HepG2 (cell line): ENCODE measurements around the gene ISG20L2. TPM values are rescaled to one million over a fixed set of nuclear protein-coding genes. Genes with fewer than 3 reads are reported as not detected.

Source experiments
- GATAD1 ChIP-seq: IDR thresholded peaks from 2 replicates; pipeline ENCODE4 v1.6.1; 2016; ENCODE audit warnings: missing genetic modification reagents, missing compliant biosample characterization
- MTF1 ChIP-seq: sonication (generic); formaldehyde crosslinking; IDR thresholded peaks from 2 replicates; pipeline ENCODE4 v1.5.0; 2020; ENCODE audit warnings: missing genetic modification reagents
- NFIB ChIP-seq: sonication (generic); formaldehyde crosslinking; IDR thresholded peaks from 2 replicates; pipeline ENCODE4 v1.9.0; 2021; ENCODE audit warnings: missing genetic modification reagents, mild to moderate bottlenecking, borderline replicate concordance
- NPAS2 ChIP-seq: sonication (generic); formaldehyde crosslinking; IDR thresholded peaks from 2 replicates; pipeline ENCODE4 v1.8.0; 2022; ENCODE audit warnings: mild to moderate bottlenecking, missing genetic modification reagents, borderline replicate concordance
- PCBP1 ChIP-seq: fragments of 200-400 bp; formaldehyde crosslinking; IDR thresholded peaks from 2 replicates; pipeline ENCODE4 v1.6.1; 2017; ENCODE audit warnings: mild to moderate bottlenecking, low read depth, low read length, borderline replicate concordance
- PHB2 ChIP-seq: fragments of 450-650 bp; IDR thresholded peaks from 2 replicates; pipeline ENCODE4 v1.6.1; 2018; ENCODE audit not compliant: partially characterized antibody
- POLR2A ChIP-seq, 2 experiments: IDR thresholded peaks; 2 replicates each; pipeline ENCODE4 v1.6.1; 2011; ENCODE audit warnings: low read depth in 2 of 2, low read length in 2 of 2, mild to moderate bottlenecking in 1 of 2, moderate library complexity in 1 of 2; ENCODE audit not compliant: insufficient read depth in 1 of 2
- RFX1 ChIP-seq: fragments of 450-650 bp; IDR thresholded peaks from 2 replicates; pipeline ENCODE4 v1.6.1; 2017
- SAP130 ChIP-seq: IDR thresholded peaks from 2 replicates; pipeline ENCODE4 v1.6.1; 2016; ENCODE audit warnings: low read depth
- SP1 ChIP-seq, 2 experiments: fragments of 450-650 bp in 1 of 2; sonication (generic) in 1 of 2; formaldehyde crosslinking in 1 of 2; IDR thresholded peaks; 2 replicates each; pipeline versions ENCODE4 v1.4.0 to v1.6.1; 2016 to 2020; ENCODE audit warnings: missing genetic modification reagents in 1 of 2
- SP4 ChIP-seq: sonication (generic); formaldehyde crosslinking; IDR thresholded peaks from 2 replicates; pipeline ENCODE4 v1.8.1; 2023; ENCODE audit warnings: mild to moderate bottlenecking, missing genetic modification reagents
- TARDBP ChIP-seq: sonication (generic); formaldehyde crosslinking; IDR thresholded peaks from 2 replicates; pipeline ENCODE4 v1.8.0; 2022; ENCODE audit warnings: mild to moderate bottlenecking, missing genetic modification reagents
- TOPORS ChIP-seq: sonication (generic); formaldehyde crosslinking; IDR thresholded peaks from 2 replicates; pipeline ENCODE4 v1.8.0; 2023; ENCODE audit warnings: mild to moderate bottlenecking, missing genetic modification reagents
- U2AF2 ChIP-seq: fragments of 200-400 bp; formaldehyde crosslinking; IDR thresholded peaks from 2 replicates; pipeline ENCODE4 v1.6.1; 2017; ENCODE audit warnings: low read depth, mild to moderate bottlenecking, low read length
- ZFYVE20 ChIP-seq: sonication (generic); formaldehyde crosslinking; IDR thresholded peaks from 2 replicates; pipeline ENCODE4 v1.8.0; 2023; ENCODE audit warnings: low read depth, mild to moderate bottlenecking, moderate library complexity, missing genetic modification reagents, borderline replicate concordance
- ZMYM4 ChIP-seq: sonication (generic); formaldehyde crosslinking; IDR thresholded peaks from 2 replicates; pipeline ENCODE4 v1.8.1; 2023; ENCODE audit warnings: mild to moderate bottlenecking, missing genetic modification reagents
- ZNF12 ChIP-seq: sonication (generic); formaldehyde crosslinking; IDR thresholded peaks from 2 replicates; pipeline ENCODE4 v1.5.0; 2020; ENCODE audit warnings: missing genetic modification reagents
- ZNF232 ChIP-seq: sonication (generic); formaldehyde crosslinking; IDR thresholded peaks from 2 replicates; pipeline ENCODE4 v1.4.0; 2020; ENCODE audit warnings: missing genetic modification reagents, borderline replicate concordance
- ZNF430 ChIP-seq: sonication (generic); formaldehyde crosslinking; IDR thresholded peaks from 2 replicates; pipeline ENCODE4 v1.9.0; 2021; ENCODE audit warnings: mild to moderate bottlenecking, missing genetic modification reagents
- ZNF792 ChIP-seq: IDR thresholded peaks from 2 replicates; pipeline ENCODE4 v1.6.1; 2016
- polyA plus RNA-seq, 8 experiments: library from polyadenylated mRNA; depleted of rRNA in 3 of 8; stranded (reverse) in 7 of 8; unstranded in 1 of 8; fragments of >200 nt; fragmentation: Illumina TruSeq in 4 of 8; extraction: Trizol in 4 of 8; gene quantifications; 2 replicates each; pipeline versions ENCODE4 v1.2.1 to v1.2.3, GENCODE V29; 2011 to 2016; ENCODE audit warnings: low read depth in 4 of 8, missing spikeins in 1 of 8, mixed read lengths in 1 of 8; ENCODE audit not compliant: insufficient read depth in 1 of 8
- total RNA-seq, 5 experiments: library from RNA; depleted of rRNA; stranded (reverse); fragments of >200 nt; fragmentation: Illumina TruSeq; extraction: Trizol; gene quantifications; 2 replicates each; pipeline ENCODE4 v1.2.3, GENCODE V29; 2016; ENCODE audit warnings: low read depth in 1 of 5
- TF ChIP-seq, protein P1 (sequence below), 2 experiments: sonication (generic) in 1 of 2; formaldehyde crosslinking in 1 of 2; IDR thresholded peaks; 2 replicates each; pipeline versions ENCODE4 v1.4.0 to v1.6.1; 2018 to 2020; ENCODE audit warnings: missing genetic modification reagents in 2 of 2, borderline replicate concordance in 1 of 2, low read depth in 1 of 2, mild to moderate bottlenecking in 1 of 2, missing biosample characterization in 1 of 2
- TF ChIP-seq, protein P2 (sequence below): sonication (generic); formaldehyde crosslinking; IDR thresholded peaks from 2 replicates; pipeline ENCODE4 v1.4.0; 2020; ENCODE audit warnings: missing genetic modification reagents
- TF ChIP-seq, protein P3 (sequence below): sonication (generic); formaldehyde crosslinking; IDR thresholded peaks from 2 replicates; pipeline ENCODE4 v1.8.1; 2023; ENCODE audit warnings: mild to moderate bottlenecking, missing genetic modification reagents
- TF ChIP-seq, protein P4 (sequence below): sonication (generic); formaldehyde crosslinking; IDR thresholded peaks from 2 replicates; pipeline ENCODE4 v1.4.0; 2020; ENCODE audit warnings: missing genetic modification reagents

The ISG20L2 gene
- total and polyA plus RNA-seq, 2 of the 13 experiments (the other 11 are each of a cell fraction or from before 2014, with no cell fraction given): 19.8 to 21.3 TPM

DNA sequence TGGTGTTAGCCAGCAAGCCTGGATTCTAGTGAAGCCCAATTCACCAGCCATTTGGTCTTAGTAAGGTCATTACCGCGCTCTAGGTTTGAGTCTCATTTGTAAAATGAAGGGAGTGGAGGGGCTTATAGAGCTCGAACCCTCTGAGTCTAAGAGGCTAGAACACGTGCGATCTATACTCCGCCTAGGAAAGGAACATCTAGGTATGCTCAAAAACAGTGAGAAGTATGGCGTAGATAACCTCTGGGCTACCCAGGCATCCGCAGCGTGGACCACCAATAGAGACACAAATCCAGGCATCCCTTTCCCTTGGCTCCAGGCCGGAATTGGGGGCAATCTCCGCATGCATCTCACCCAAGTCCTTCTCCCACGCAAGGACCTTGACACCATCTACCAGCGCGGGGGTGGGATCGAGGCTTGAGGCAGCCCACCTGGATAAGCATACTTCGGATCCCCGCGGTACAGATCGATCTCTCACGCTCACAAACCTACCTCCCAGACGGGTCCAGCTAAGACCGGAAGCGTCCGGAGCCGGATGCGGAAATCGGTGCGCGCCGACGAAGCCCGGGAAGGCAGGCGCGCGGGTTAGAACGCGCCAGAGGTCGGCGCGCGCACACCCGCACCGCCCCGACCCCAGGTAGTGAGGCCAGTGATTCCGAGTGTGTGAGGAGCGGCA is 504 bp downstream of the ISG20L2 start, which contains the start of gene METTL25B (continued):
- TF ChIP-seq, protein P1, sequence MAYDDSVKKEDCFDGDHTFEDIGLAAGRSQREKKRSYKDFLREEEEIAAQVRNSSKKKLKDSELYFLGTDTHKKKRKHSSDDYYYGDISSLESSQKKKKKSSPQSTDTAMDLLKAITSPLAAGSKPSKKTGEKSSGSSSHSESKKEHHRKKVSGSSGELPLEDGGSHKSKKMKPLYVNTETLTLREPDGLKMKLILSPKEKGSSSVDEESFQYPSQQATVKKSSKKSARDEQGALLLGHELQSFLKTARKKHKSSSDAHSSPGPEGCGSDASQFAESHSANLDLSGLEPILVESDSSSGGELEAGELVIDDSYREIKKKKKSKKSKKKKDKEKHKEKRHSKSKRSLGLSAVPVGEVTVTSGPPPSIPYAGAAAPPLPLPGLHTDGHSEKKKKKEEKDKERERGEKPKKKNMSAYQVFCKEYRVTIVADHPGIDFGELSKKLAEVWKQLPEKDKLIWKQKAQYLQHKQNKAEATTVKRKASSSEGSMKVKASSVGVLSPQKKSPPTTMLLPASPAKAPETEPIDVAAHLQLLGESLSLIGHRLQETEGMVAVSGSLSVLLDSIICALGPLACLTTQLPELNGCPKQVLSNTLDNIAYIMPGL (CRISPR knock-in tag; IDR thresholded peaks at IDR 0.05; ENCODE audit: borderline replicate concordance in 1 of 2, low read depth in 1 of 2): no peak; a peak in 3 of 4 replicates
- peak; percentile 88 for TF ChIP-seq GATAD1
- TF ChIP-seq ZNF232 (CRISPR knock-in tag): peak; percentile 29; the same call in 1 of the 2 replicates
- TF ChIP-seq, protein P2, sequence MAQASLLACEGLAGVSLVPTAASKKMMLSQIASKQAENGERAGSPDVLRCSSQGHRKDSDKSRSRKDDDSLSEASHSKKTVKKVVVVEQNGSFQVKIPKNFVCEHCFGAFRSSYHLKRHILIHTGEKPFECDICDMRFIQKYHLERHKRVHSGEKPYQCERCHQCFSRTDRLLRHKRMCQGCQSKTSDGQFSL (CRISPR knock-in tag): peak; percentile 42; the same call in 1 of the 2 replicates
- TF ChIP-seq PCBP1: no peak
- TF ChIP-seq, protein P3, sequence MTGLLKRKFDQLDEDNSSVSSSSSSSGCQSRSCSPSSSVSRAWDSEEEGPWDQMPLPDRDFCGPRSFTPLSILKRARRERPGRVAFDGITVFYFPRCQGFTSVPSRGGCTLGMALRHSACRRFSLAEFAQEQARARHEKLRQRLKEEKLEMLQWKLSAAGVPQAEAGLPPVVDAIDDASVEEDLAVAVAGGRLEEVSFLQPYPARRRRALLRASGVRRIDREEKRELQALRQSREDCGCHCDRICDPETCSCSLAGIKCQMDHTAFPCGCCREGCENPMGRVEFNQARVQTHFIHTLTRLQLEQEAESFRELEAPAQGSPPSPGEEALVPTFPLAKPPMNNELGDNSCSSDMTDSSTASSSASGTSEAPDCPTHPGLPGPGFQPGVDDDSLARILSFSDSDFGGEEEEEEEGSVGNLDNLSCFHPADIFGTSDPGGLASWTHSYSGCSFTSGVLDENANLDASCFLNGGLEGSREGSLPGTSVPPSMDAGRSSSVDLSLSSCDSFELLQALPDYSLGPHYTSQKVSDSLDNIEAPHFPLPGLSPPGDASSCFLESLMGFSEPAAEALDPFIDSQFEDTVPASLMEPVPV (CRISPR knock-in tag): 0 out of 2 replicates have a peak, but pooled peaks have one; percentile 23
- TF ChIP-seq ZMYM4 (CRISPR knock-in tag): no peak; the same call in 1 of the 2 replicates
- TF ChIP-seq ZNF12: no peak
- no peak for TF ChIP-seq NFIB (CRISPR knock-in tag)
- 0 out of 2 replicates have a peak, but pooled peaks have one; percentile 15 for TF ChIP-seq ZNF430 (CRISPR knock-in tag)
- TF ChIP-seq SP1 (IDR thresholded peaks at IDR 0.05): no peak
- no peak for TF ChIP-seq SP1 (CRISPR knock-in tag; IDR thresholded peaks at IDR 0.05)
- TF ChIP-seq PHB2: no peak
- peak; percentile 63; the same call in 1 of the 2 replicates for TF ChIP-seq TARDBP (CRISPR knock-in tag)
- no peak for TF ChIP-seq RFX1
- no peak for TF ChIP-seq NPAS2 (CRISPR knock-in tag)
- no peak for TF ChIP-seq MTF1 (CRISPR knock-in tag)
- TF ChIP-seq ZFYVE20 (CRISPR knock-in tag): no peak
- no peak for TF ChIP-seq U2AF2
- TF ChIP-seq ZNF792 (CRISPR knock-in tag): 0 out of 2 replicates have a peak, but pooled peaks have one; percentile 44
- peak in 1 of 2 experiments; percentile 65; a peak in 1 of 4 replicates for TF ChIP-seq POLR2A (IDR thresholded peaks at IDR 0.05; ENCODE audit: insufficient read depth in 1 of 2, low read depth in 2 of 2, low read length in 2 of 2)
- no peak; the same call in 1 of the 2 replicates for TF ChIP-seq SP4
- peak; percentile 68 for TF ChIP-seq SAP130
- 0 out of 2 replicates have a peak, but pooled peaks have one; percentile 50 for TF ChIP-seq TOPORS (CRISPR knock-in tag)
- TF ChIP-seq, protein P4, sequence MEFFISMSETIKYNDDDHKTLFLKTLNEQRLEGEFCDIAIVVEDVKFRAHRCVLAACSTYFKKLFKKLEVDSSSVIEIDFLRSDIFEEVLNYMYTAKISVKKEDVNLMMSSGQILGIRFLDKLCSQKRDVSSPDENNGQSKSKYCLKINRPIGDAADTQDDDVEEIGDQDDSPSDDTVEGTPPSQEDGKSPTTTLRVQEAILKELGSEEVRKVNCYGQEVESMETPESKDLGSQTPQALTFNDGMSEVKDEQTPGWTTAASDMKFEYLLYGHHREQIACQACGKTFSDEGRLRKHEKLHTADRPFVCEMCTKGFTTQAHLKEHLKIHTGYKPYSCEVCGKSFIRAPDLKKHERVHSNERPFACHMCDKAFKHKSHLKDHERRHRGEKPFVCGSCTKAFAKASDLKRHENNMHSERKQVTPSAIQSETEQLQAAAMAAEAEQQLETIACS: peak; percentile 65; the same call in 1 of the 2 replicates
